Activated CD4-positive, CD25-positive, alpha-beta regulatory T cell treated with anti-CD3 and anti-CD28 coated beads, Interleukin-2, amount 50 U/mL, for 24 hours (primary cell): ENCODE results near the gene PPT2.

Experiments used
- ATAC-seq, 2 donors: fragments of 150-1000 bp; cut with Tn5 transposase; one replicate each; pipeline ENCODE4 v1.10.0; 2021; ENCODE audit warnings: mild to moderate bottlenecking in 1 of 2, moderate library complexity in 1 of 2

Gene PPT2

DNA sequence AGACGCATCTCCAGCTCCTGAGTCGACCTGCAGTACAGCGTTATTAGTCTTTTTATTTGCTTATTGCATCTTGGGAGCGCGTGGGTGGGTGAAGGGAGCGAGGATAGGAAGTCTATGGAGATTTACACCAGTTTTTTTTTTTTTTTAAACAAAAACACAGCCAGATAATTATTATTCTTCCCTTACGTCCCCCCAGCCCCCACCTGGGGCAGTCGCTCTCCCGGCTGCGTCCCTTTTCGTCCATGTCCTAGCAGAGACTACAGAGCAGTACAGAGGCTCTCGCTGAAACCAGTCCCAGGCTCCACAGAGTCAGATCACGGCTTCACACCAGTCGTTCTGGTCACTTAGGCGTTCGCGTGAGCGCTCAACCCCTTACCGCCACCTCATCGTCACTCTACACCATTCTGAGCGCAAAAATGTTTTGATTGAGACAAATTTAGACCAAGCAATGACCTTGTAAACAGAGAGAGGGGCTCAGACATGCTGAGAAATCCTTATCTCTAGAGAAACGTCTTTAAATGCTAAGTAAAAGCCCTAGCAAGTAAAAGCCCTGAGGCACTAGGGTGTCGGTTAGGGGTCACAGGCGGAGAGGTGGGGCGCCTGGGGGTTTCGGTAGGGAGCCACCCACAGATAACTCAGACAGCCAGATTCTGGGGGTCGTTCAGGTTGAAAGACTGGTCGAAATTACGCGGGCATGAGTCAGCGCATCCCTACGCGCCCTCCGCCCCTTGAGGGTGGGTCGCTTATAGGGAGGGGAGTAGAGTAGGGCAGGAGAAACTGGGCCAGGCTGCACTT is 975 bp upstream of the PPT2 start:
- ATAC-seq: no peak

DNA sequence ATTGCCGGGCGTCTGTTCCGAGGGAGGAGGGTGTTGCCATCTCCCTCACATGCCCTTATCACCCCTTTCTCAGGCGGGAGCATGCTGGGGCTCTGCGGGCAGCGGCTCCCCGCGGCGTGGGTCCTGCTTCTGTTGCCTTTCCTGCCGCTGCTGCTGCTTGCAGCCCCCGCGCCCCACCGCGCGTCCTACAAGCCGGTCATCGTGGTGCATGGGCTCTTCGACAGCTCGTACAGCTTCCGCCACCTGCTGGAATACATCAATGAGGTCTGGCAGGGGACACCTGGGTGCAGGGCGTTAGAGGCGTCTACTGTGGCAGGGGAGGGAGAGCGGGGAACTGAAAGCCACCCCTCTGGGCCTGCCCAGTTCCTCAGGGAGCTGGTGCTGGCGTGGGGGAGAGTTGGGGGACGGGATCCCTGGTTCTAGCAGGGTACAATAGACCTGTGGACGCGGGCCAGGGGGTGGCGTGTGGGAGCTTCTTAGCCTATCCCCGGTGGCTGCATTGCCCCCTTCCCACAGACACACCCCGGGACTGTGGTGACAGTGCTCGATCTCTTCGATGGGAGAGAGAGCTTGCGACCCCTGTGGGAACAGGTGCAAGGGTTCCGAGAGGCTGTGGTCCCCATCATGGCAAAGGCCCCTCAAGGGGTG is 697 bp downstream of the PPT2 start:
- peak; percentile 76 to 80 for ATAC-seq

DNA sequence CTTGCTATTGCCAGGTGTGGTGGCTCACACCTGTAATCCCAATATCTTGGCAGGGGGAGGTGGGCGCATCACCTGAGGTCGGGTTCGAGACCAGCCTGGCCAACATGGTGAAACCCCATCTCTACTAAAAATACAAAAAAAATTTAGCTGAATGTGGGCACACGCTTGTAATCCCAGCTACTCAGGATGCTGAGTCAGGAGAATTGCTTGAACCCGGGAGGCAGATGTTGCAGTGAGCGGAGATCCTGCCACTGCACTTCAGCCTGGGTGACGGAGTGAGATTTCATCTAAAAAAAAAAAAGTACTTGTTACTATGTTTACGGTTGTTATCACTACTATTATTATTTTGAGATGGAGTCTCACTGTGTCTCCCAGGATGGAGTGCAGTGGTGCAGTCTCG is 3.0 kb downstream of the PPT2 start:
- no peak for ATAC-seq

DNA sequence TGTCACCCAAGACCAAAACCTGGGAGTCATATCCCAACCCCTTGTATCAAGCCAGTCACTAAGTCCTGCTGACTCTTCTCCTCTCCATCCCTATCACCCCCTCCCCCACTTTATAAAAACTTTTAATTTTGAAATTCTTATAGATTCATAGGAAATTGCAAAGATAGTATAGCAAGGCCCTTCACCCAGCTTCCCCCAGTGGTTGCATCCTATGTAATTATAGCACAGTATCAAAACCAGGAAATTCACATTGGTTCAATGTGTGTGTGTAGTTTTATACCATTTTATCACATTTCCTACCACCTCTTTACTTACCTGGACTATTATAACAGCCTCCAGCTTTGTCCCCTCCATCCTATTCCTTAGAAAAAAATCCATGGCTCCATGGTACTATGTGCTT is 4.1 kb downstream of the PPT2 start:
- no peak for ATAC-seq

DNA sequence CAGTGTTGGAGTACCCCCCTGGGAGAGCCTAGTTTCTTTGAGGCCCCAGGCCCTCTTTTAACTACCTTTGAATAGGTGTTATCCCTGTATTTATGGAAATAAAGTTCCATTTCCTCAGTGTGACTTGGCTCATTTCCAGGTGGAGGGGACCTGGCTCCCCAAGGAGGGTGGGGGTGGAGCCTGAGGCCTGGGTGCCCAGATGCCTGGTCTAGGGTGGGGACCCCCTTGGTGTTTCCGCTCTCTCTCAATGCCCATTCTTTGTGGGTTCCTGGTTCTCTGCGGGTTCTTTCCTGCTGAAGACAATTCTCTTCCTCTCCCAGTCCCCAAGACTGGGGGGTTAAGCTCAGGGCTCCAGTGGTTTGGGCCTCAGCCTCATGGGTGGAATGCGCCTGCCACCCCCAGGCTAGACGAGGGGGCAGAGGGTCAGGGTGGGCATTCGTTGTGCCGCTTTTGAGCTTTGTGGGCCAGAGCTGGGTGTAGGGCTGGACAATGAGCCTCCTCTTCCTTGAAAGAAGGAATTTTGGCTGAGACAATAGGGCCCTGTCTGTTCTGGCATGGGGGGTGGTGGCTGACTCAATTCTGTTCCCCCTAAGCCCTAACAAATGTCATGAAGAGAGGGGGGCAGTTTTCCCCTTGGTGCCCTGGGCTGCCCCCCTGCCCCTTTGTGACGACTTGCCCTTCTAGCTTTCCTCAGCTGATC is 9.8 kb downstream of the PPT2 start:
- no peak for ATAC-seq

DNA sequence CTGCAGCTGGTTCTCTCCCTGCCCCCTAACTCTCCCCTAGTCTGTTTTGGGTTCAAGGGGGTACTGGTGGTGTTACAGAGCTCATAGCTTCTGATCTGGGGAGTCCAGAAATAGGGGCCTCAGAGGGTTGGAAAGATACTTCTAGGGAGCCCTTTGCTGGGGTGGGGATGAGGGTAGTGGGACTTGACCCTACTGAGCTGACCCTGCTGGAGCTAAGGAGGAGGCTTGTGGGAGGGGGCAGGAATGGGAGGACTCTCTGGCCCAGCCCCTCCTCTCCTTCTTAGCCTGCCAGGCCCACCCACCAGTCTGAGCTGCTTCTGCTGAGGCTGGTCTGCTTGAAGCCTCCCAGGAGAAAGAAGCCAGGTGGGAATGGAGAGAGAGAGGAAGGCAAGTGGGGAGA is 10.4 kb downstream of the PPT2 start, which contains the start of gene EGFL8:
EGFL8 (plus strand) TSS at position 301 of the 400 bp plus-strand sequence. CDS start 1,571 bp downstream, outside the sequence.
- no peak for ATAC-seq

DNA sequence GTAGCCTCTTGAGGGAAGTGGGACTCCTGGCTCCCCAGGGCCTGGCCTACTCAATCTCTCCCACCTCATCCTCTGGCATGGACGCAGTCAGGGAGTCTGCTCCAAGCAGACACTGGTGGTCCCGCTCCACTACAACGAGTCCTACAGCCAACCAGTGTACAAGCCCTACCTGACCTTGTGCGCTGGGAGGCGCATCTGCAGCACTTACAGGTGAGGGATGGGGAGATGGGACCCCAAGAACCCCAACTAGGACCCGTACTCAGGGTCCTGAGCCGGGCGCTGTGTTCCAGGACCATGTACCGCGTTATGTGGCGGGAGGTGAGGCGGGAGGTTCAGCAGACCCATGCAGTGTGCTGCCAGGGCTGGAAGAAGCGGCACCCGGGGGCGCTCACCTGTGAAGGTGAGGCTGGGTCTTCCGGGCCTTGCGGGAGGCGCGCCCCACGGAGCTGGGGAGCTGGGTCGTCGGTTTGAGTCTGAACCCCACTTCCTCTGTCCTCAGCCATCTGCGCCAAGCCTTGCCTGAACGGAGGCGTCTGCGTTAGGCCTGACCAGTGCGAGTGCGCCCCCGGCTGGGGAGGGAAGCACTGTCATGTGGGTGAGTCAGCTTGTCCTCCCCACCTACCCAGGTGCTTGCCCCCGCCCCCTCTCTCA is 12.6 kb downstream of the PPT2 start:
- no peak for ATAC-seq

DNA sequence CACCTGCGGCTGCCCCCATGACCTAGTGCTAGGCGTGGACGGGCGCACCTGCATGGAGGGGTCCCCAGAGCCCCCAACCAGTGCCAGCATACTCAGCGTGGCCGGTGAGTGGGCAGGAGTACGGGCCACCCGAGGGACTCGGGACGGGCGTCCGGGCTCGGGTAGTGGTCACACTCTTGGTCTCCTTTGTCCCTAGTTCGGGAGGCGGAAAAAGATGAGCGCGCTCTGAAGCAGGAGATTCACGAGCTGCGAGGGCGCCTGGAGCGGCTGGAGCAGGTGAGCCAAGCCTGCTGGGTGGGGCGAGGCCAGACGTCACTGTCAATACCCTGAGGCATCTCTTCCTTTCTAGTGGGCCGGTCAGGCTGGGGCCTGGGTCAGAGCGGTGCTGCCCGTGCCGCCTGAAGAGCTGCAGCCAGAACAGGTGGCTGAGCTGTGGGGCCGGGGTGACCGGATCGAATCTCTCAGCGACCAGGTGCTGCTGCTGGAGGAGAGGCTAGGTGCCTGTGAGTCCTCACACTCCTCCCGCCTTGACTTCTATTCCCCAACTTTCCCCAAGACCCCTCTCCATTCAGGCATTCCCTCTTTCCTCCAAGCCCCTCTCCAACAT is 13.3 kb downstream of the PPT2 start:
- ATAC-seq: no peak

- ATAC-seq: no peak
These were observed 13.9 kb downstream of the PPT2 start for GRCh38 chr6:32167761-32168262.

DNA sequence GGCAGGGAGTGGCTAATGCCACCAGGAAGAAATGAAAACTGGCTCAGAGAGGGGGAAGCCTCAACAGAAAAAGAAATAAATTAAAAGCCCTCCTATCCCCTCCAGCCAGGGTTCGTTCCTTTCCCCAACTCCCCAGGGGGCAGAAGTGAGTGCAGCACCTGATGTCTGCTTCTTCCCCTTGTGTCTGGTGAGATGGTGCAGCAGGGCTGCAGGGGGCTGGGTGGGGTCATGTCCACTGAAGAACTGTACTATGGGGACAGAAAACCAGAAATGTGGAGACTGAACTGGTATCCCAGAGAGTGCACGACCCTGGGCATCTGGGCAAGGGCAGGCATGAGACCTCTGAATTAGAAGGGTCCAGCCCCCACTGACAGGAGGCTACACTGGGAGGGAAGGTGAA is 14.4 kb downstream of the PPT2 start:
- no peak for ATAC-seq

DNA sequence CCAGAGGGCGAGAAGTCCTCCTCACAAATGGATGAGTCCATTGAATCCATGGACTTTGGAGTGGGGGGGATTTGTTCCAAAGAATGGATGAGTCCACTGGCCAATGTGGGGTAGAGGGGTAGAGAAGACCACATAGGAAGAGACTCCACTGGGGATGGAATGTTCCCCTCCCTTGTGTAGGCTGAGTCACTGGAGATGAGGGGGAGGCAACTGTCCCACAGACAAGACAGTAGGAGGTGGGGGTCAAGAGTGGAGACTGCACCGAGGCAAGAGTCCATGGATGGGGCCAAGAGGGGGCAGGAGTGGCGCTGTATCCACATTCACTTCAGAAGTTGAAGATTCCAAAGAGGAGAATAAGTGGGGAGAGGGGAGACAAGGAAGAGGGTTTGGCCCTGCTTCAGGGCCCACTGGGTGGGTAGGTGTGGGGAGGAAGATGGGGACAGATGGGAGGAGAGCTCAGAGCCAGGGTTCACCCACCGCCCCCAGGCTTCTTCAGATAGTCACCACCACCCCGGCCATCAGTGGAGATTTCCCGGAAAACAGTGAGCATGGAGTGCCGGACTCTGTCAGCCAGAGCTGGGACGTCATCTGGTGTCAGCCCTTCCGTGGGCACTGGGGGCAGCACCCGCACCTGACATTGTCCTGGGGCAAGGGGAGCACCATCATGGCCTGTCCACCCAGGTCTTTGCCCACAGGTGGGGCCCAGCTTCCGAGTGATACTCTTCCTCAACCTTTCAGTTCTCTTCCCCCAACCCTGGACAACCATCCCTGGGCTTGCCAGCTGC is 15.1 kb downstream of the PPT2 start:
- no peak for ATAC-seq

DNA sequence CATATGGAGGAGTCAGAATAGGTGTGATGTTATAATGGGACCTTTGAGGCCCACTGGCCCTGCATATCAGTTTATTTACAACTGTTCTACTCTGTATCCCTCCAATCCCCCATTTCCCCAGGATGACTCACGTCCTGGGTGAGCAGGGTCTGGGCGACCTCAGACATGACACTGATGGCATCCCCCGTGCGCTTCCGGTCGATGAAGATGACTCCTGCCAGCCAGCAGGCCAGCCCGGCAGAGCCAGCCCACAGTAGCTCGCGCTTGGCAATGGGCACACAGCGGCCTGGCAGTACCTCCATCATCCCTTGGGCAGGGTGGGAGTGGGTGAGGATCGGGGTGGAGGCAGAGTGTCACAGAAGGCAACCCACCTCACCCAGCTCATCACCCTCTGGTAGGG is 16.4 kb downstream of the PPT2 start:
- no peak for ATAC-seq

GRCh38 chr6:32171234-32171633 is 17.3 kb downstream of the PPT2 start:
- ATAC-seq: no peak

GRCh38 chr6:32173051-32173727 is 19.2 kb downstream of the PPT2 start:
- ATAC-seq: no peak

DNA sequence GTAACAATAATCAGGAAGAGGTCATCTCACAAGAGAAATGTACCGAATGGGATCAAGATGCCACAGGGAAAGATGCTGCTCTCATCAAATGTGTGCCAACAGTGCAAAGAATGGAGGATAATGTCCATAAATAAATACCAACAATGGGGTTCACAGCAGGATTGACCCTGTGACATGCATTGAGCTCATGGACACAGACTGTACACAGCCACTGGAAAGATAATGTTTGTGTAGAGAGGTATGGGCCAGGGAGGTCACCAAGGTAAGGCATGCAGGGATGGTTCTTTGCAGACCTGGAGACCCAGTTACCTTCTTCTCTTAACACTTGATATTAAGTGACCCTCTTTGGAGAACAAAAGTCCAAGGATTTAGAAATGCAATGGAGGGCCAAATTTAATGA is 20.5 kb downstream of the PPT2 start:
- no peak for ATAC-seq

GRCh38 chr6:32175322-32175710 is 21.4 kb downstream of the PPT2 start:
- ATAC-seq: no peak

DNA sequence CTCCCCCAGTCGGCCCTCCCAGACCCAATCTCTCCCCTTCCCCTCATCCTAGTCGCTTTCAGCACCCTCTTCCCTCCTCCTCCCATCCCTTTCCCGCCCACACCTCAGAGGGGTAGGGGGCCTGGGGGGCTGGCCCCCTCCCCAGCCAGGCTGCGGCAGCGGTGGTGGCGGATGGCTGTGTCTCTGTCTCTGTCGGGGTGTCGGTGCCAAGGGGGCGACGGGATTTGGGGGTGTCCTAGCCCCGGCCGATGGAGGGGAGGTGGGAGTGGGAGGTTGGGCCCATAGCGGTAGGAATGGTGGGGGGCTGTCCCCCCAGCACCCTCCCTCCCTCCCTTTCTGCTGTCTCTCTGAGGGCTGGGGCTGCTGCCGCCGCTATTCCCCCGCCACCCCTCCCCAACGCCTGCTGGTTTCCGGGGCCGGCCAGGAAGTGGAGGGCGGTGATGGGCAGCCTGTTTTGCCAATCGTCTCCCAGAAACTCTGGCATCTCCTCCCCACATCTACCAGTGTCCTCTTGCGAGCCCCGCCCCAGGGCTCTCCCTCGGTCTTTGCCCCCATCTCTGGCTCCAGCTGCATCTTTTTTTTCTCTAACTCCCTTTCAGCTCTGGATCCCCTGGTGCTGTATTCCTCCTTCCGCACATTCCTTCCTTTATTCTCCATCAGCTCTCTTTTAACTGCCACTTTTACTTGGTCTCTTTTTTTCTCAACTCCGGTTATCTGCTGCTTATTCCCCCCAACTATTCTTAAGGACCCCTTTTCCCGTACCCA is 22.0 kb downstream of the PPT2 start, which contains the start of gene AGPAT1:
AGPAT1 (minus strand) TSS at position 374 of the 765 bp plus-strand sequence. CDS start 4,588 bp downstream, outside the sequence.
- peak; percentile 49 to 50 for ATAC-seq

DNA sequence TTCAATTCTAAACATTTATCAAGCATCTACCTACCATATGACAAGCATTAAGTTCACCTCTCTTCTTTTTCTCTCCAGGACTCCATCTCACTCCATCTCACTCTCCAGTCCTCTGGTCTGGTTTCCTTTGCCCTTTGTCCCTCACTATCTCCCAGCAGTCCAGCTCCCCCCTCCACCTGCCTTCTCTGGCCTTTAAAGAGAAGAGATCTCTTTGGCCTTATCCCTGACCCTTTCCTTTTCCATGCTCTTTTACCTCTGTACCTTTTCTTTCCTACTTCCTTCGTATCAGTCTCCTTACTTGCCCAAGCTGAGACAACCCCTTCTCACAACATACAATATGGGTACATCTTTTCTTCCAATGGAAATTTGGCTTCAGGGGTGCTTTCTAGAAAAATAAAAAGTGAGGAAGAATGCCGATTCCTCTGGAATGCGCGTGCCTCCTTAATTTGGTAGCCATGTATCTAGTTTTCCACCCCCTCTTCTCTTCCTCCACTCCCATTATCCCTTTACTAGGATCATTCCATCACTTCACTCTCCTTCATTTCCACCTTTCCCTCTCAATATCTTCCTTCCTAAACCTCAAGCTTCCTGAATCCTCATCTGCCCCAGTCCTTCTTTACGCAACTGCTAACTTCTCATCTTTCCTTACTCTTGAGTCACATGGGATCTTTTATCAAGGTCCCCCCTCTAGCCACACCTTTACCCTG is 22.7 kb downstream of the PPT2 start:
- no peak for ATAC-seq

- ATAC-seq: no peak
These were observed 23.3 kb downstream of the PPT2 start for GRCh38 chr6:32177183-32177787.
